HepG2 (cell line): ENCODE results near the gene HDAC10. TPM values are rescaled to one million over a fixed set of nuclear protein-coding genes. Genes with fewer than 3 reads are reported as not detected.

ENCODE experiments used
- ATAC-seq: fragments of 200-7000 bp; cut with Tn5 transposase; 3 replicates; pipeline ENCODE4 v1.9.1; 2020; ENCODE audit warnings: mild to moderate bottlenecking, moderate library complexity
- BruUV-seq: library from RNA; stranded (reverse); fragments of 400-500 nt; replicated peaks from 2 replicates; lab custom pipeline; 2021; lab: Mats Ljungman, UMichigan
- CTCF ChIA-PET: fragments of 300-600 bp; formaldehyde crosslinking; extraction: SDS; loops from one replicate; lab custom pipeline; 2021; ENCODE audit warnings: low total read pairs, inconsistent platforms, low intra/inter-chr PET ratio; lab: Yijun Ruan, JAX
- POLR2A ChIA-PET: fragments of 350-600 bp; sonication (Branson Sonifier 250); formaldehyde crosslinking; loops from one replicate; lab custom pipeline; 2020; ENCODE audit warnings: antibody characterized with exemption, inconsistent platforms; lab: Yijun Ruan, JAX
- DNase-seq: peaks from one replicate; pipeline ENCODE4 v3.0.0-alpha.2; 2015; ENCODE audit warnings: low spot score
- FAIRE-seq: peaks from 3 replicates; lab custom pipeline; 2011; peaks lifted over from hg19 to GRCh38; lab: Jason Lieb, UNC
- H2AFZ ChIP-seq: one replicate; pipeline ENCODE4 v1.6.1; 2011; ENCODE audit warnings: low read length, inconsistent platforms
- H3K27ac ChIP-seq: fragments of 300-600 bp; 3 replicates; pipeline ENCODE4 v1.8.0; 2011; ENCODE audit warnings: mixed run types, mild to moderate bottlenecking, mixed read lengths, low read length, inconsistent platforms; ENCODE audit not compliant: insufficient read depth; ENCODE audit errors: extremely low read length
- H3K27me3 ChIP-seq, 2 experiments: fragments of 200-600 bp in 1 of 2; 2 replicates in 1 of 2; 3 replicates in 1 of 2; pipeline versions ENCODE4 v1.6.0 to v1.8.0; 2011; ENCODE audit warnings: low read length in 2 of 2, mild to moderate bottlenecking in 2 of 2, moderate library complexity in 2 of 2, inconsistent platforms in 1 of 2; ENCODE audit not compliant: insufficient read depth in 2 of 2, control insufficient read depth in 1 of 2
- H3K36me3 ChIP-seq, 2 experiments: fragments of 200-600 bp in 1 of 2; replicated peaks in 1 of 2; 2 replicates in 1 of 2; 3 replicates in 1 of 2; pipeline versions ENCODE4 v1.5.1 to v1.8.0; 2011; ENCODE audit warnings: low read length in 2 of 2, inconsistent platforms in 1 of 2; ENCODE audit not compliant: insufficient read depth in 2 of 2, control insufficient read depth in 1 of 2
- H3K4me1 ChIP-seq: 2 replicates; pipeline ENCODE4 v1.5.1; 2012; ENCODE audit warnings: low read length, inconsistent platforms; ENCODE audit not compliant: insufficient read depth
- H3K4me2 ChIP-seq: 2 replicates; pipeline ENCODE4 v1.6.0; 2011; ENCODE audit warnings: low read depth, low read length, inconsistent platforms
- H3K4me3 ChIP-seq, 3 experiments: fragments of 200-600 bp in 1 of 3; sonication (generic), shearing (Covaris generic) in 1 of 3; replicated peaks in 1 of 3; 2 replicates each; pipeline ENCODE4 v1.5.1; 2011 to 2016; ENCODE audit warnings: low read length in 3 of 3, inconsistent platforms in 2 of 3, low read depth in 2 of 3, mild to moderate bottlenecking in 2 of 3, control low read depth in 1 of 3, mixed read lengths in 1 of 3; ENCODE audit not compliant: insufficient read depth in 1 of 3
- H3K79me2 ChIP-seq: one replicate; pipeline ENCODE4 v1.6.1; 2011; ENCODE audit warnings: low read length, inconsistent platforms; ENCODE audit not compliant: insufficient read depth
- H3K9ac ChIP-seq: 2 replicates; pipeline ENCODE4 v1.6.0; 2011; ENCODE audit warnings: mild to moderate bottlenecking, low read depth, low read length, inconsistent platforms; ENCODE audit not compliant: insufficient read depth
- H3K9me3 ChIP-seq: 2 replicates; pipeline ENCODE4 v1.5.1; 2012; ENCODE audit warnings: mild to moderate bottlenecking, low read length
- H4K20me1 ChIP-seq: 2 replicates; pipeline ENCODE4 v1.6.0; 2011; ENCODE audit warnings: inconsistent platforms, mild to moderate bottlenecking, low read length, moderate library complexity; ENCODE audit not compliant: insufficient read depth
- AGO2 ChIP-seq: fragments of 200-400 bp; formaldehyde crosslinking; optimal IDR thresholded peaks from 2 replicates; pipeline ENCODE3; 2017; ENCODE audit warnings: mild to moderate bottlenecking, low read depth, low read length, moderate library complexity
- GZF1 ChIP-seq: sonication (generic); formaldehyde crosslinking; IDR thresholded peaks from 2 replicates; pipeline ENCODE4 v1.5.1; 2020; ENCODE audit warnings: mild to moderate bottlenecking, missing genetic modification reagents
- MYC ChIP-seq: sonication (generic); formaldehyde crosslinking; IDR thresholded peaks from 2 replicates; pipeline ENCODE4 v1.9.0; 2021; ENCODE audit warnings: missing genetic modification reagents, borderline replicate concordance
- WGBS: methylation state at CpG from one replicate; pipeline ENCODE4 v1.1.6; 2017; ENCODE audit warnings: low lambda C conversion rate; 5-methylcytosine and 5-hydroxymethylcytosine counted together
- in situ Hi-C: cut with HindIII; loops from 2 replicates; pipeline ENCODE4 v1.10.0; 2017; ENCODE audit warnings: low pct_unique_long_range_greater_than_20kb; ENCODE audit not compliant: extremely low pct_ligation_motif_present
- intact Hi-C: fragments of 100-400 bp; cut with micrococcal nuclease; formaldehyde crosslinking; loops from one replicate; pipeline ENCODE4 v1.10.0; 2022; ENCODE audit not compliant: unreplicated experiment
- polyA plus RNA-seq, 8 experiments: library from polyadenylated mRNA; depleted of rRNA in 3 of 8; stranded (reverse) in 7 of 8; unstranded in 1 of 8; fragments of >200 nt; fragmentation: Illumina TruSeq in 4 of 8; extraction: Trizol in 4 of 8; gene quantifications; 2 replicates each; pipeline versions ENCODE4 v1.2.1 to v1.2.3, GENCODE V29; 2011 to 2016; ENCODE audit warnings: low read depth in 4 of 8, missing spikeins in 1 of 8, mixed read lengths in 1 of 8; ENCODE audit not compliant: insufficient read depth in 1 of 8
- total RNA-seq, 5 experiments: library from RNA; depleted of rRNA; stranded (reverse); fragments of >200 nt; fragmentation: Illumina TruSeq; extraction: Trizol; gene quantifications; 2 replicates each; pipeline ENCODE4 v1.2.3, GENCODE V29; 2016; ENCODE audit warnings: low read depth in 1 of 5
- TF ChIP-seq, protein P1 (sequence below): sonication (generic); formaldehyde crosslinking; IDR thresholded peaks from 2 replicates; pipeline ENCODE4 v1.8.1; 2023; ENCODE audit warnings: mild to moderate bottlenecking, missing genetic modification reagents
- TF ChIP-seq, protein P2 (sequence below): sonication (generic); formaldehyde crosslinking; IDR thresholded peaks from 2 replicates; pipeline ENCODE4 v1.5.1; 2020; ENCODE audit warnings: mild to moderate bottlenecking, missing genetic modification reagents, borderline replicate concordance

The HDAC10 gene
- total and polyA plus RNA-seq, 2 of the 13 experiments (the other 11 are each of a cell fraction or from before 2014, with no cell fraction given): 13.9 to 14.9 TPM

DNA sequence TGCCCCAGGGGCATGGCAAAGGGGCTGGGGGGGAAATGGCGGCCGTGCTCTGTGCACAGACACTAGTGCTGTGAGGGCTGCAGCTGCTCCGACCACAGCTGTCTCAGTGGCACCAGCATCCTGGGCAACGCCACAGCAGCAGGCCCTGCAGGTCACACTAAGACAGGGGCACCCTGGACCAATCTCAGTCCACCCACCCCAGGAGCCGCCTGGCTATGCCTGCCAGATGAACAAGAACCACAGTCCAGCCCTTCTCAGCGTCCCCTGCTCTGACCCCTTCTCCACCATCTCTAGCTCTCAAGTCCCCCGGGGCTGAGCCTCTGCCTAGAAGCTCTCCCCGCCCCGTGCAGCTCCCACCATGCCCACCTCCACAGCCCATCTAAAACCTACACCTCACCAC is 22.7 kb downstream of the HDAC10 start:
- BruUV-seq: no TSS peak
- Histone ChIP-seq H3K4me2 (no peak overlapping the region), H3K9me3 (no peaks in the 10 kb centered on the region), H3K36me3 (peaks cover 10 to 23% of the 10 kb centered on the region in 2 experiments; a peak in 4 of 5 replicates), H4K20me1 (no peaks in the 10 kb centered on the region), H2AFZ (no peak overlapping the region), H3K27ac (no peak overlapping the region), H3K4me3 (no peak overlapping the region), H3K4me1 (peaks cover 11% of the 10 kb centered on the region), H3K9ac (no peak overlapping the region), H3K79me2 (no peaks in the 10 kb centered on the region), H3K27me3 (no peaks in the 10 kb centered on the region)
- ChIA-PET CTCF (no interaction called here), POLR2A (interaction anchor here (1.2 kb wide), 1 partner anchor 9 kb away, joined by 3 read pairs; no protein-coding TSS in a partner anchor)
- TF ChIP-seq, protein P1, sequence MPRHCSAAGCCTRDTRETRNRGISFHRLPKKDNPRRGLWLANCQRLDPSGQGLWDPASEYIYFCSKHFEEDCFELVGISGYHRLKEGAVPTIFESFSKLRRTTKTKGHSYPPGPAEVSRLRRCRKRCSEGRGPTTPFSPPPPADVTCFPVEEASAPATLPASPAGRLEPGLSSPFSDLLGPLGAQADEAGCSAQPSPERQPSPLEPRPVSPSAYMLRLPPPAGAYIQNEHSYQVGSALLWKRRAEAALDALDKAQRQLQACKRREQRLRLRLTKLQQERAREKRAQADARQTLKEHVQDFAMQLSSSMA (CRISPR knock-in tag): no peak
- peak; percentile 22 for TF ChIP-seq AGO2
- TF ChIP-seq, protein P2, sequence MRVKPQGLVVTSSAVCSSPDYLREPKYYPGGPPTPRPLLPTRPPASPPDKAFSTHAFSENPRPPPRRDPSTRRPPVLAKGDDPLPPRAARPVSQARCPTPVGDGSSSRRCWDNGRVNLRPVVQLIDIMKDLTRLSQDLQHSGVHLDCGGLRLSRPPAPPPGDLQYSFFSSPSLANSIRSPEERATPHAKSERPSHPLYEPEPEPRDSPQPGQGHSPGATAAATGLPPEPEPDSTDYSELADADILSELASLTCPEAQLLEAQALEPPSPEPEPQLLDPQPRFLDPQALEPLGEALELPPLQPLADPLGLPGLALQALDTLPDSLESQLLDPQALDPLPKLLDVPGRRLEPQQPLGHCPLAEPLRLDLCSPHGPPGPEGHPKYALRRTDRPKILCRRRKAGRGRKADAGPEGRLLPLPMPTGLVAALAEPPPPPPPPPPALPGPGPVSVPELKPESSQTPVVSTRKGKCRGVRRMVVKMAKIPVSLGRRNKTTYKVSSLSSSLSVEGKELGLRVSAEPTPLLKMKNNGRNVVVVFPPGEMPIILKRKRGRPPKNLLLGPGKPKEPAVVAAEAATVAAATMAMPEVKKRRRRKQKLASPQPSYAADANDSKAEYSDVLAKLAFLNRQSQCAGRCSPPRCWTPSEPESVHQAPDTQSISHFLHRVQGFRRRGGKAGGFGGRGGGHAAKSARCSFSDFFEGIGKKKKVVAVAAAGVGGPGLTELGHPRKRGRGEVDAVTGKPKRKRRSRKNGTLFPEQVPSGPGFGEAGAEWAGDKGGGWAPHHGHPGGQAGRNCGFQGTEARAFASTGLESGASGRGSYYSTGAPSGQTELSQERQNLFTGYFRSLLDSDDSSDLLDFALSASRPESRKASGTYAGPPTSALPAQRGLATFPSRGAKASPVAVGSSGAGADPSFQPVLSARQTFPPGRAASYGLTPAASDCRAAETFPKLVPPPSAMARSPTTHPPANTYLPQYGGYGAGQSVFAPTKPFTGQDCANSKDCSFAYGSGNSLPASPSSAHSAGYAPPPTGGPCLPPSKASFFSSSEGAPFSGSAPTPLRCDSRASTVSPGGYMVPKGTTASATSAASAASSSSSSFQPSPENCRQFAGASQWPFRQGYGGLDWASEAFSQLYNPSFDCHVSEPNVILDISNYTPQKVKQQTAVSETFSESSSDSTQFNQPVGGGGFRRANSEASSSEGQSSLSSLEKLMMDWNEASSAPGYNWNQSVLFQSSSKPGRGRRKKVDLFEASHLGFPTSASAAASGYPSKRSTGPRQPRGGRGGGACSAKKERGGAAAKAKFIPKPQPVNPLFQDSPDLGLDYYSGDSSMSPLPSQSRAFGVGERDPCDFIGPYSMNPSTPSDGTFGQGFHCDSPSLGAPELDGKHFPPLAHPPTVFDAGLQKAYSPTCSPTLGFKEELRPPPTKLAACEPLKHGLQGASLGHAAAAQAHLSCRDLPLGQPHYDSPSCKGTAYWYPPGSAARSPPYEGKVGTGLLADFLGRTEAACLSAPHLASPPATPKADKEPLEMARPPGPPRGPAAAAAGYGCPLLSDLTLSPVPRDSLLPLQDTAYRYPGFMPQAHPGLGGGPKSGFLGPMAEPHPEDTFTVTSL (CRISPR knock-in tag): no peak
- TF ChIP-seq MYC (CRISPR knock-in tag): no peak
- TF ChIP-seq GZF1 (CRISPR knock-in tag): no peak
- DNase-seq (no peak), FAIRE-seq (no peak), ATAC-seq (no peak)
- in situ Hi-C loops (no loop called here), intact Hi-C loops (no loop called here)
- WGBS: 98% methylated on average over 5 of the region's 9 CpGs
